GM10248 (cell line): Measurements from ENCODE around the gene CFAP54.

Experiments
- CTCF ChIA-PET: fragments of 300-600 bp; sonication (Branson Sonifier 250); formaldehyde crosslinking; extraction: SDS; loops from one replicate; lab custom pipeline; 2021; ENCODE audit warnings: antibody characterized with exemption; lab: Yijun Ruan, JAX
- POLR2A ChIA-PET: fragments of 350-650 bp; sonication (Branson Sonifier 250); formaldehyde crosslinking; extraction: SDS; loops from one replicate; lab custom pipeline; 2020; ENCODE audit warnings: antibody characterized with exemption; lab: Yijun Ruan, JAX
- DNase-seq: peaks from one replicate; pipeline ENCODE4 v3.0.0; 2012; ENCODE audit errors: extremely low spot score
- CTCF ChIP-seq: IDR thresholded peaks from 2 replicates; pipeline ENCODE4 v1.5.1; 2012; ENCODE audit warnings: mild to moderate bottlenecking, low read depth; ENCODE audit errors: extremely low read depth, missing control alignments, control extremely low read depth

The CFAP54 gene

GRCh38 chr12:96510306-96510764, 21.0 kb downstream of the CFAP54 start:
- DNase-seq: no peak
- POLR2A ChIA-PET: no interaction called here
- CTCF ChIA-PET: interaction anchor here (0.9 kb wide), 1 partner anchor 294 kb away, joined by 3 read pairs; no protein-coding TSS in a partner anchor

GRCh38 chr12:96513166-96513565, 23.8 kb downstream of the CFAP54 start:
- ChIA-PET POLR2A (no interaction called here), CTCF (interaction anchor here (0.7 to 8.0 kb wide), 4 partner anchors 9 to 454 kb away, joined by 3 to 90 read pairs (median 44); partner anchors contain the start of gene CFAP54)
- no peak for DNase-seq
- TF ChIP-seq CTCF: no peak

More at GRCh38 chr12:96510306-96510764, 21.0 kb downstream of the CFAP54 start:
- TF ChIP-seq CTCF: no peak

GRCh38 chr12:96513681-96514080, 24.3 kb downstream of the CFAP54 start:
- CTCF ChIA-PET: interaction anchor here (0.7 to 8.0 kb wide), 6 partner anchors 9 to 454 kb away, joined by 3 to 90 read pairs (median 18); partner anchors contain the start of genes CDK17 and CFAP54
- TF ChIP-seq CTCF: no peak
- no peak for DNase-seq
- POLR2A ChIA-PET: no interaction called here

GRCh38 chr12:96514328-96514727, 25.0 kb downstream of the CFAP54 start:
- DNase-seq: peak; percentile 40
- no peak for TF ChIP-seq CTCF
- CTCF ChIA-PET: interaction anchor here (1.0 to 8.0 kb wide), 6 partner anchors 12 to 455 kb away, joined by 3 to 90 read pairs (median 22); partner anchors contain the start of genes CDK17 and CFAP54
- POLR2A ChIA-PET: no interaction called here

GRCh38 chr12:96516472-96517430, 27.4 kb downstream of the CFAP54 start:
- TF ChIP-seq CTCF: peak; percentile 73
- peak; percentile 66 for DNase-seq
- ChIA-PET CTCF (interaction anchor here (0.7 to 8.0 kb wide), 45 partner anchors 9 to 599 kb away, joined by 3 to 90 read pairs (median 4); partner anchors contain the start of genes CDK17, CFAP54 and LTA4H), POLR2A (interaction anchor here (0.6 kb wide), 1 partner anchor 141 kb away, joined by 3 read pairs; no protein-coding TSS in a partner anchor)

- TF ChIP-seq CTCF: no peak
- POLR2A ChIA-PET: no interaction called here
- DNase-seq: no peak
- CTCF ChIA-PET: interaction anchor here (0.8 to 2.2 kb wide), 3 partner anchors 121 to 602 kb away, joined by 3 to 8 read pairs (median 4); partner anchors contain the start of gene CDK17
These were observed 31.4 kb downstream of the CFAP54 start for GRCh38 chr12:96520767-96521166.
